Measurements from ENCODE around the gene FBXO39. TPM values are rescaled to one million over a fixed set of nuclear protein-coding genes. Genes with fewer than 3 reads are reported as not detected.
"Not testable (repeated sequence)": the region's sequence is repeated elsewhere in the genome, so short reads cannot be mapped to it uniquely, and the experiment has no call there.

FBXO39 gene
- total RNA-seq, 2 donors from 2014 or later: 0.37 TPM; not detected in 1

DNA sequence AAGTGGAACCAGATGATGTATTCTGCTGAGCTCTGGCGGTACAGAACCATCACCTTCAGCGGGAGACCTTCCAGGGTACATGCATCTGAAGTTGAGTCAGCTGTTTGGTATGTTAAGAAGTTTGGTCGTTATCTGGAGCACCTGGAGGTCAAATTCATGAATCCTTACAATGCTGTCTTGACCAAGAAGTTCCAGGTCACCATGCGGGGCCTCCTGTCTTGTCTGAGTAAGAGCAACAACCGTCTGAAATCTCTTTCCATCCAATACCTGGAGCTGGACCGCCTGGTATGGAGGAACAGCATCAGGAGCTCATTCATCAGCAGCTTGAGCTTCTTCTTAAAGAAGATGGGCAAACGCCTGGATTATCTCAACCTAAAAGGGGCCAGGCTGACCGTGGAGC, 4.0 kb downstream of the FBXO39 start:
- peaks cover 23 to 36% of the 10 kb centered on the region in 2 donors for H3K9me3 Mint-ChIP-seq
- H3K27ac Mint-ChIP-seq: no peak overlapping the region
- H3K36me3 Mint-ChIP-seq: peaks cover 12 to 50% of the 10 kb centered on the region in 2 donors
- no peak for DNase-seq (ENCODE audit: low spot score in 2 of 2)
- ATAC-seq: no peak

- peaks cover 4 to 52% of the 10 kb centered on the region in 2 donors for H3K36me3 Mint-ChIP-seq
These were observed 4.9 kb downstream of the FBXO39 start for GRCh38 chr17:6780886-6781285.

GRCh38 chr17:6782244-6782643, 6.2 kb downstream of the FBXO39 start:
- DNase-seq (ENCODE audit: low spot score in 2 of 2) (no peak), ATAC-seq (no peak)
- Mint-ChIP-seq H3K9me3 (peaks cover 27 to 35% of the 10 kb centered on the region in 2 donors), H3K36me3 (peaks cover 0 to 48% of the 10 kb centered on the region in 2 donors), H3K27ac (no peak overlapping the region)

More at GRCh38 chr17:6780886-6781285, 4.9 kb downstream of the FBXO39 start:
- peaks cover 24 to 37% of the 10 kb centered on the region in 2 donors for H3K9me3 Mint-ChIP-seq
- H3K27ac Mint-ChIP-seq: no peak overlapping the region
- ATAC-seq (peak in 1 of 2 donors; percentile 45), DNase-seq (ENCODE audit: low spot score in 2 of 2) (no peak)

DNA sequence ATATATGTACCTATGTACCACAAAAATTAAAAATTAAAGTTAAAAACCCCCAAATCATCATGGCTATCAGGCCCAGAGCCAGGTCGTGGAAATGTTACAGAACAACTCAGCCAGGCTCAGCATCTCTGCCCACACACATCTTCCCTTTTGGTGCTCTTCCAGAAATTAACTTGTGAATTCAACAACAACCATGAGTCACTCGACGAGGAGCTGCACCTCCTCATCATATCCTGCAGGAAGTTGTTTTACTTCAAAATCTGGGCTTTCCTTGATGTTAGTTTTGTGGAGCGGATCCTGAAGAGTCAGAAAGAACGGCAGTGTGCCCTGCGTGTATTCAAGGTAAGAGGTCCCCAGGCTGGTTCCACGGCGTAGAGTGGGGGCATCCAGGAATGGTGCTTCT, 10.6 kb downstream of the FBXO39 start:
- ATAC-seq (no peak), DNase-seq (ENCODE audit: low spot score in 2 of 2) (no peak)
- Mint-ChIP-seq H3K36me3 (peaks cover 0 to 30% of the 10 kb centered on the region in 2 donors), H3K9me3 (peaks cover 18 to 23% of the 10 kb centered on the region in 2 donors), H3K27ac (no peak overlapping the region)

- ATAC-seq (no peak), DNase-seq (ENCODE audit: low spot score in 2 of 2) (no peak)
- no peak overlapping the region for H3K27ac Mint-ChIP-seq
- H3K36me3 Mint-ChIP-seq: peaks cover 0 to 24% of the 10 kb centered on the region in 2 donors
- H3K9me3 Mint-ChIP-seq: peaks cover 13 to 17% of the 10 kb centered on the region in 2 donors
These were observed 11.2 kb downstream of the FBXO39 start for GRCh38 chr17:6787081-6787693.

- no peak for DNase-seq (ENCODE audit: low spot score in 2 of 2)
- Mint-ChIP-seq H3K27ac (no peak overlapping the region), H3K36me3 (peaks cover 0 to 8% of the 10 kb centered on the region in 2 donors), H3K9me3 (peaks cover 4% of the 10 kb centered on the region in 2 donors)
- no peak for ATAC-seq
These were observed 13.1 kb downstream of the FBXO39 start for GRCh38 chr17:6789146-6789545.

DNA sequence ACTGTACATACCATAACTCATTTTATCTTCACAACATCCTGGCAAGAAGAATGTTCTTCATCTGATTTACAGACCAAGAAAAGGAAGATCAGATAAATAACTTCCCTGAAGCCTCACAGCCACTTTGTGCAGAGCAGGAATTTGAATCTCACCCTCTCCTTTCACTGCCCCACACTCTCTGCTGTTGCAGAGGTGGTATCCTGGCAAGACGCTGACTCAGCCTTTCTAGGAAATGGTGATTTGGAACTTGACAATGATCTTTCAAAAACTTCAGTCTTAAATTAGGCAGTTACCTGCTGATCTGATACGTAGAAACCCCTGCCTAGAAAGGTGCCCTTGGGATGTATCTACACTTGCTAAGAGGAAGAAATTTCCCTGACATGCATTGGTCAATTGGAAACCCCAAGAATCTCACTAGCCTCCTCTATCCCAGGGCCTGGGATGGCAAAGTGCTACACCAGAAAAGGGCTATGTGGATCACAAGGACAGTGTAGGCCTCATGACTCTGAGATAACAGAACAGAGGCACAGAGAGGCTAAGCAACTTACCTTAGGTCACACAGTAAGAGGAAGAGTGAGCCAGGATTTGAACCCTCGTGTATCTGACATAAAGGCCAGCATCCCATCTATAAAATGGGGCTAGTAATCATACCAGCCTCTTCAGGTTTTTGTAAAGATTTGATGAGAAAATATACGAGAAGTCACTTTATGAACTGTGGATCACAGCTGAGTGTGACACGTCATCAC, 17.9 kb downstream of the FBXO39 start:
- no peaks in the 10 kb centered on the region for H3K9me3 Mint-ChIP-seq
- ATAC-seq (no peak), DNase-seq (ENCODE audit: low spot score in 2 of 2) (no peak)
- H3K36me3 Mint-ChIP-seq: no peaks in the 10 kb centered on the region
- H3K27ac Mint-ChIP-seq: no peak overlapping the region

GRCh38 chr17:6796017-6796886, 20.2 kb downstream of the FBXO39 start:
- no peak overlapping the region for H3K27ac Mint-ChIP-seq
- H3K9me3 Mint-ChIP-seq: no peaks in the 10 kb centered on the region
- H3K36me3 Mint-ChIP-seq: no peaks in the 10 kb centered on the region
- ATAC-seq (no peak), DNase-seq (ENCODE audit: low spot score in 2 of 2) (no peak)

GRCh38 chr17:6796887-6797490, 21.0 kb downstream of the FBXO39 start:
- ATAC-seq (no peak), DNase-seq (ENCODE audit: low spot score in 2 of 2) (no peak)
- H3K27ac Mint-ChIP-seq: no peak overlapping the region
- H3K36me3 Mint-ChIP-seq: no peaks in the 10 kb centered on the region
- H3K9me3 Mint-ChIP-seq: no peaks in the 10 kb centered on the region

GRCh38 chr17:6797718-6798351, 21.8 kb downstream of the FBXO39 start:
- Mint-ChIP-seq H3K9me3 (no peaks in the 10 kb centered on the region), H3K36me3 (no peaks in the 10 kb centered on the region), H3K27ac (no peak overlapping the region)
- DNase-seq (ENCODE audit: low spot score in 2 of 2): no peak
- ATAC-seq: no peak

GRCh38 chr17:6799738-6800137, 23.7 kb downstream of the FBXO39 start:
- H3K36me3 Mint-ChIP-seq: no peaks in the 10 kb centered on the region
- H3K9me3 Mint-ChIP-seq: no peaks in the 10 kb centered on the region
- DNase-seq (ENCODE audit: low spot score in 2 of 2) (no peak), ATAC-seq (no peak)
- no peak overlapping the region for H3K27ac Mint-ChIP-seq

GRCh38 chr17:6800422-6801027, 24.5 kb downstream of the FBXO39 start:
- H3K27ac Mint-ChIP-seq: no peak overlapping the region
- ATAC-seq (no peak), DNase-seq (ENCODE audit: low spot score in 2 of 2) (no peak)
- H3K36me3 Mint-ChIP-seq: no peaks in the 10 kb centered on the region
- no peaks in the 10 kb centered on the region for H3K9me3 Mint-ChIP-seq

GRCh38 chr17:6811510-6811909, 35.5 kb downstream of the FBXO39 start:
- Mint-ChIP-seq H3K9me3 (no peaks in the 10 kb centered on the region), H3K36me3 (no peaks in the 10 kb centered on the region), H3K27ac (no peak overlapping the region)
- ATAC-seq: no peak
- no peak for DNase-seq (ENCODE audit: low spot score in 2 of 2)

DNA sequence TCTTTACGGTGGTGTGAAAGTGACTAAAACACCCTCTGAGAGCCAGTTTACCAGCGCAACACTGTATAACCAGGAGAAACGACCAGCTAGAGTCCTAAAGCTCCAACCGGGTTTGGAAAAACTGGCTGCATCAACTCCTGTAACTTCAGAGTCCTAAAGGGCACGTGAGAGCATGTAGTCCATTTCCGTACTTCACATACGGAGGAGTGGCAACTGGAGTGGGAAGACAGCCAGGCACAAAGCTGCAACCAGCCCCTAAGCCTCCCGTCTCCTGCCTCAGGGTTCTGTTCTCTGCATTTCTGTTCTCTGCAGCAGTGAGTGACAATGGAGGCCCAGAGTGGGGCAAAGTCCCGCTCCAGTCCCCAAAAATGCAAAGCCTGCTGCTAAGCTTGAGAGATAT, 36.3 kb downstream of the FBXO39 start:
- DNase-seq (ENCODE audit: low spot score in 2 of 2): no peak
- ATAC-seq: no peak
- no peak overlapping the region for H3K27ac Mint-ChIP-seq
- no peaks in the 10 kb centered on the region for H3K9me3 Mint-ChIP-seq
- no peaks in the 10 kb centered on the region for H3K36me3 Mint-ChIP-seq

DNA sequence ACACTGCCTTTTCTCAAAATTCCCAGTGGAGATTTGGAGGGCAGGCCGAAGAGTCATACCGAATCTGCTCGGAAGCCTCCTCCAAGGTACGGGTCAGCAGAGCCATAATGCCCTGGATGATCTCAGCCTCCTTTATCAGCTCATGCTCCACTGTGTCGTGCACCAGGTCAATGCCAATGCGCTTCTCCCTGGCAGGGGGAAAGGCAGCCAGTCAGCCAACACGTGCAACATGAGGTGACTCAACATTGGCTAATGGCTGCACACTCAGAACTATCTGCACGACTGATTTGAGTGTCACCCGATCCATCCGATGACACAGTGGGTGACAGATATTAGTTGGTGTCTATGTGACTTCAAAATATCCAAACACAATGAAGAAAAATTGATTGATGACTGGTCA, 39.8 kb downstream of the FBXO39 start:
- no peaks in the 10 kb centered on the region for H3K36me3 Mint-ChIP-seq
- ATAC-seq (peak in 1 of 2 donors; percentile 24), DNase-seq (ENCODE audit: low spot score in 2 of 2) (no peak)
- no peak overlapping the region for H3K27ac Mint-ChIP-seq
- no peaks in the 10 kb centered on the region for H3K9me3 Mint-ChIP-seq

GRCh38 chr17:6816368-6816767, 40.4 kb downstream of the FBXO39 start:
- not testable (repeated sequence) for DNase-seq (ENCODE audit: low spot score in 2 of 2); H3K36me3 Mint-ChIP-seq; H3K9me3 Mint-ChIP-seq; ATAC-seq; H3K27ac Mint-ChIP-seq
